Uterus (tissue), 4 donors: Measurements from ENCODE around the gene KMT5B. TPM values are rescaled to one million over a fixed set of nuclear protein-coding genes. Genes with fewer than 3 reads are reported as not detected.
A peak's percentile ranks its signal among the peaks of the same experiment; 100 is the strongest.

Experiments used
- DNase-seq, 2 donors: peaks; one replicate each; pipeline ENCODE4 v3.0.0-alpha.2; 2019 to 2020
- H3K27ac ChIP-seq, 2 donors: fragments of 200-600 bp; sonication (generic); 1 replicate in 1 of 2; 2 replicates in 1 of 2; pipeline ENCODE4 v1.5.1; 2016 to 2018
- H3K27me3 ChIP-seq, 2 donors: fragments of 200-600 bp; sonication (generic); one replicate each; pipeline ENCODE4 v1.5.1; 2018 to 2019; ENCODE audit warnings: control low read depth in 1 of 2
- H3K36me3 ChIP-seq, 2 donors: fragments of 200-600 bp; sonication (generic); one replicate each; pipeline ENCODE4 v1.5.1; 2019; ENCODE audit warnings: control low read depth in 1 of 2
- H3K4me1 ChIP-seq, 2 donors: fragments of 200-600 bp; sonication (generic); one replicate each; pipeline ENCODE4 v1.5.1; 2018 to 2019; ENCODE audit warnings: control low read depth in 1 of 2
- H3K4me3 ChIP-seq, 2 donors: fragments of 200-600 bp; sonication (generic); 1 replicate in 1 of 2; 2 replicates in 1 of 2; pipeline ENCODE4 v1.5.1; 2018 to 2019; ENCODE audit warnings: mild to moderate bottlenecking in 1 of 2
- H3K9me3 ChIP-seq, 2 donors: fragments of 200-600 bp; sonication (generic); one replicate each; pipeline ENCODE4 v1.5.1; 2019; ENCODE audit warnings: control low read depth in 1 of 2
- CTCF ChIP-seq, 4 experiments: fragments of 200-600 bp in 2 of 4; fragments of 450-650 bp in 2 of 4; sonication (generic) in 2 of 4; IDR thresholded peaks; one replicate each; pipeline ENCODE4 v1.5.1; 2016 to 2019; ENCODE audit warnings: antibody characterized with exemption in 4 of 4, mild to moderate bottlenecking in 2 of 4, moderate library complexity in 1 of 4
- POLR2A ChIP-seq, 2 donors: fragments of 450-650 bp; IDR thresholded peaks; one replicate each; pipeline ENCODE4 v1.6.1; 2016; ENCODE audit warnings: antibody characterized with exemption in 2 of 2, mild to moderate bottlenecking in 1 of 2, moderate library complexity in 1 of 2
- intact Hi-C: fragments of 100-400 bp; cut with DNase I; formaldehyde crosslinking; loops from one replicate; pipeline ENCODE4 v1.15.1; 2023; ENCODE audit warnings: low total_unique reads
- total RNA-seq, 4 donors: library from RNA; depleted of rRNA in 3 of 4; stranded (reverse); fragments of >200 nt in 3 of 4; gene quantifications; one replicate each; pipeline versions ENCODE4 v1.1.0 to v1.2.4, GENCODE V29; 2014 to 2023
- donor health status: DM: yes; HTN: yes; CAD: no.

KMT5B gene
- total RNA-seq, 4 donors from 2014 or later, result 13.5 to 108 (median 79.4) TPM

GRCh38 chr11:68221406-68221805 is 8.3 kb upstream of the KMT5B start:
- no peaks in the 10 kb centered on the region for H3K27me3 ChIP-seq
- intact Hi-C loops, result no loop called here
- no peaks in the 10 kb centered on the region for H3K9me3 ChIP-seq
- no peaks in the 10 kb centered on the region for H3K36me3 ChIP-seq
- H3K27ac ChIP-seq, result no peak overlapping the region
- TF ChIP-seq CTCF (IDR thresholded peaks at IDR 0.05) (no peak), POLR2A (IDR thresholded peaks at IDR 0.05) (no peak)
- H3K4me3 ChIP-seq, result no peak overlapping the region
- no peak for DNase-seq
- no peaks in the 10 kb centered on the region for H3K4me1 ChIP-seq

GRCh38 chr11:68216171-68216938 is 3.3 kb upstream of the KMT5B start:
- TF ChIP-seq POLR2A (IDR thresholded peaks at IDR 0.05) (peak in 1 of 2 donors; percentile 15), CTCF (IDR thresholded peaks at IDR 0.05) (no peak)
- Histone ChIP-seq H3K27ac (no peak overlapping the region), H3K4me3 (no peak overlapping the region), H3K27me3 (no peaks in the 10 kb centered on the region), H3K36me3 (no peaks in the 10 kb centered on the region), H3K4me1 (peaks cover 0 to 5% of the 10 kb centered on the region in 2 donors), H3K9me3 (no peaks in the 10 kb centered on the region)
- no peak for DNase-seq
- intact Hi-C loops, result no loop called here

GRCh38 chr11:68215524-68216170 is 2.6 kb upstream of the KMT5B start:
- H3K4me1 ChIP-seq, result peaks cover 0 to 12% of the 10 kb centered on the region in 2 donors
- no peaks in the 10 kb centered on the region for H3K27me3 ChIP-seq
- no peak overlapping the region for H3K27ac ChIP-seq
- TF ChIP-seq CTCF (IDR thresholded peaks at IDR 0.05) (no peak), POLR2A (IDR thresholded peaks at IDR 0.05) (no peak)
- no peak overlapping the region for H3K4me3 ChIP-seq
- DNase-seq, result no peak
- H3K36me3 ChIP-seq, result no peaks in the 10 kb centered on the region
- H3K9me3 ChIP-seq, result no peaks in the 10 kb centered on the region
- intact Hi-C loops, result no loop called here

GRCh38 chr11:68215087-68215445 is 2.0 kb upstream of the KMT5B start:
- Histone ChIP-seq H3K9me3 (no peaks in the 10 kb centered on the region), H3K4me3 (no peak overlapping the region), H3K4me1 (peaks cover 0 to 18% of the 10 kb centered on the region in 2 donors), H3K27me3 (no peaks in the 10 kb centered on the region), H3K36me3 (no peaks in the 10 kb centered on the region), H3K27ac (no peak overlapping the region)
- TF ChIP-seq POLR2A (IDR thresholded peaks at IDR 0.05), result no peak
- no peak for TF ChIP-seq CTCF (IDR thresholded peaks at IDR 0.05)
- intact Hi-C loops, result no loop called here
- no peak for DNase-seq
